NCI-H226 (cell line): Measurements from ENCODE around the gene TCF7L2.

Experiments
- DNase-seq: peaks from one replicate; pipeline ENCODE4 v3.0.0-alpha.2; 2015

The TCF7L2 gene

DNA sequence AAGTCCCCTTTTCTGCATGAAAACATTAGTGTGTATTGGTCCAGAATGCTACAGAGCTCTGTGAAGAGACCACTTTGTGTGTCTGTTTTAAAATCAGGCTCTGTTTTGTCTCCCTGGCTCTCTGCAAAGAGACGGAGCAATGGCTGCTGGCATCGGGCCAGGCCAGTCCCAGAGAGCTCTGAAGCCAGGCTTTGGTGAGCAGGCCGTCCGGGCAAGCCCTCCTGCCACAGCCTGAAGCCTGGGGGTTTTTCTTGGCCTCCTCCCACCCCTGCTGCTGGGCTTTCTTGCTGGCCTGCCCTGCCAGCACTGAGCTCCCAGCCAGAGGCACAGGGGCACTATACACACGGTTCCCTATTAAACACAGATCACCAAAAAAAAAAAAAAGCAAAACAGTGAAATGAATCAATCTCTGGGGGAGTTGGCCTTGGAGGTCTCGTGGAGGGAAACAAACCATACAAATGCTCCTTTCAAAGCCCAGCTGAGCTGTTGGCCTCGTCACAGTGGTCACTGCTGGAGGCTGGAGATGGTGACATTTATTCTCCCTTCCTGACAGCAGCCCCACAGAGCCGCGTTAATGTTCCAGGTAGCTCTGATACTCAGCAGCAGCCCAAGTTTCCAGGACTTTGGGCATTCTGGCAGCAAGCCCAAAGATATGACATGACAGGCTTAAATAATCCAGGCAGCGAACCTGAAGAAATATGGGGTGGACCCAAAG lies 237.2 kb downstream of the TCF7L2 start:
- no peak for DNase-seq

DNA sequence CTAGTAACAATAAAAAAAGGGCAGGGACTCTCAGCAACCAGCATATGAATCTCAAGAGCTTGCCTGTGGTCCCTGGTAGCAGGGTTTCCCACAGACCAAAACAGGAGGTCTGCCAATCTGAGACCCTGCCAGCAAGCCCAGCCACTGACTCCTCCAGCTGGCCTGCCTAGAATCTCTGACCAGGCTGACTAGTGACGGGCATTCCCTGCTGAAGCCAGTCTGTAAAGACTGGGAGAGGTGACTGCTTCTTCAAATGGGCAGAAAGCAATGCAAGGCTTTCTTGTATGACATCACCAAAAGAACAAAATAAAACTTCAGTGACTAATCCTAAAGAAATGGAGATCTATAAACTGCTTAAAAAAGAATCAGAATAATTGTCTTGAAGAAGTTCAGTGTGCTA lies 249.4 kb downstream of the TCF7L2 start:
- DNase-seq, result no peak

DNA sequence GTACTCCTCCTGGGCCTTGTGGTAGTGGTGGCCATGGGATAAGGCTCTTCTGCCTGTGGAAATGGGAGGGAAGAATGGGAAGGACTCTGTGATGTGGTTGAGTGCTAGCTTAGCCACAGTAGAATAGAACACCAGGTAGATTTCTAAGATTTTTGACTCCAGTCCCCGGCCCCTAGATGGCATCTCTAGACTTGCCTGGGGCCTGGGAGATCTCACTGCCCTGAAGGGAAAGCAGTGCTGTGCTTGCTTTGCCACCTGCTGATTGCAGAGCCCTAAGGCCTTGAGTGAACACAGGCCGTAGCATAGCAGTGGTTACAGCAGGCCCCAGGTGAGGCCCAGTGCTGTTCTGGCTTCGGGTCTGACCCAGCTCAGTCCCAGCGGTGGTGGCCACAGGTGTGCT lies 252.0 kb downstream of the TCF7L2 start:
- DNase-seq, result no peak

DNA sequence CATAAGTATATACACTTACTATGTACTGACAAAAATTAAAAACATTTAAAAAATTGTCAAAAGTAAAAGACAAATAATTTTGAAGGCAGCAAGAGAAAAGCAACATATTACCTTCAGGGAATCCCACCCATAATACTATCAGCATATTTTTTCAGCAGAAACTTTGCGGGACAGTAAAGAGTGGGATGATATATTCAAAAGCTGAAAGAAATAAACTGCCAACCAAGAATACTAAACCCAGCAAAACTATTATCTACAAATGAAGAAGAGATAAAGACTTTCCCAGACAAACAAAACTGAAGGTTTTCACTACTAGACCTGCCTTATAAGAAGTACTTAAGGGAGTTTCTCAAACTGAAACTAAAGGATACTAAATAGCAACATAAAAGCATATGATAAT lies 257.9 kb downstream of the TCF7L2 start:
- DNase-seq, result no peak

DNA sequence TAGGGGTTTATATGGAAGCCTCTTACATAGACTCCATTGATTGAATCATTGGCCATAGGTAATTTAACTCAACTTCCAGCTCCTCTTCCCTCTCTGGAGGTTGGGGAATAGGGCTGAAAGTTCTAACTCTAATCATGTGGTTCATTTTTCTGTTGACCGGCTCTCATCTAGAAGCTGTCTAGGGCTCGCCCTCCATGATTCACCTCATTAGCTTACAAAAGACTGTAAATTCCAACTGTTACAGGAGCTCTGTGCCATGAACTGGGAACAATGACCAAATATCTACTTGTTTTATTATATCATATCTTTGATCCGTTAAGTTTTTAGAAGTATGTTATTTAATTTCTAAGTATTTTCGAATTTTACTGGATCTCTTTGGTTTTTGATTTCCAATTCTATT lies 263.0 kb downstream of the TCF7L2 start:
- DNase-seq, result no peak

DNA sequence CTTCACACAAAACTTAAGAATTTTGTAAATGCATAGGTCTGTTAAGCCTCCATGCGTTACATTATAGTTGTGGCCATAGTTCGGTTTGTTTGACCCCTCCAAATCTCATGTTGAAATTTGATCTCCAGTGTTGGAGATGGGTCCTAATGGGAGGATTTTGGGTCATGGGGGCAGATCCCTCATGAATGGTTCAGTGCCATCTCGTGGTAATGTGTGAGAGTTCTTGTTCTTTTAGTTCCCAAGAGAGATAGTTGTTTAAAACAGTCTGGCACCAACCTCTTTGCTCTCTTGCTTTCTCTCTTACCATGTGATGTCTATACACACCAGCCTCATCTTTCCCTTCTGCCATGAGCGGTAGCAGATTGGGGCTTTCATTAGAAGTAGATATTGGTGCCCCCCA lies 264.3 kb downstream of the TCF7L2 start:
- DNase-seq, result no peak

DNA sequence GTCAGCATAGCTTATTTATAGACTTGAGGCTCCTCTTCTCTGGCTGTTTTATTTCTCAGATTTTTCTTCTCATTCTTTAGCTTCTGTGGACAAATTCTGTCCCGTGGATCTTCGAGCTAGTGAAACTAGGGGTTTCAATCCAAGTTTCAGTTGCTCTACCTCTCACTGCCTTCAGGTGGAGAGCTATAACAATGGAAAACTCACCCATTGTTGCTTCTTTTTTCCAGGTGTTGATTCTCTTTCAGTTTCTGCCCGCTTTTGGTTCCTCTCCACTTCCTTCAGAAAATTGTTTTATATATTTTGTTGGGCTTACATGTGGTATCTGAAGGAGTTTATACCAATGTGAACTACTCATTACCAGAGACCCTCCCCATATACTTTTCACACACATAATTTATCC lies 266.1 kb downstream of the TCF7L2 start:
- DNase-seq, result no peak
